ENCODE results near the gene TREML1. TPM values are rescaled to one million over a fixed set of nuclear protein-coding genes. Genes with fewer than 3 reads are reported as not detected.

TREML1 gene
- polyA plus RNA-seq, 1 experiment: not detected

DNA sequence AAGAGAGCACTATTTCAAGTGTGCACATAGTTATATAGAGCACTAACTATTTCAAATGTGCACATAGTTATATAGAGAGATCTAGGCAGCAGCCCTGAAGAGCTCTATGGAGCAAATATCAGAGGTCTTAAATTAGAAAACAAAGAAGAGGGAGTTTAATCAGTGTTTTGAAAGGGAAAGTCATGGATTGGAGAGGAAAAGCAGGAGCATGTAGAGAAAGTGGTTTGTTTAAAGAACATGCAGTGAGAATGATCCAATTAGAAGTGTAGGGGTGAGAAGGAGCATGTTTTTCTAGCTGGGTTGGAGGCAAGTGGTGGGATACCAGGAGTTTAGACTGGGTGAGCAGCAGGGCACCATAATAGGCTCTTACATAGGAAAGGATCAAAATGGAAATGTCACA lies 17.2 kb downstream of the TREML1 start:
- H3K27ac ChIP-seq (ENCODE audit: low read depth, low read length): no peak overlapping the region
- no peak for TF ChIP-seq CTCF (IDR thresholded peaks at IDR 0.05; ENCODE audit: low read depth, low read length)
- H3K9me3 ChIP-seq (ENCODE audit: control insufficient read depth, insufficient read depth, low read length): no peaks in the 10 kb centered on the region
- ChIA-PET CTCF (no interaction called here), POLR2A (no interaction called here)
- H3K4me3 ChIP-seq (ENCODE audit: low read depth, low read length): no peak overlapping the region
- no peak for DNase-seq (ENCODE audit: low read depth, low spot score)
- H3K27me3 ChIP-seq (ENCODE audit: control insufficient read depth, insufficient read depth, low read length): no peaks in the 10 kb centered on the region

DNA sequence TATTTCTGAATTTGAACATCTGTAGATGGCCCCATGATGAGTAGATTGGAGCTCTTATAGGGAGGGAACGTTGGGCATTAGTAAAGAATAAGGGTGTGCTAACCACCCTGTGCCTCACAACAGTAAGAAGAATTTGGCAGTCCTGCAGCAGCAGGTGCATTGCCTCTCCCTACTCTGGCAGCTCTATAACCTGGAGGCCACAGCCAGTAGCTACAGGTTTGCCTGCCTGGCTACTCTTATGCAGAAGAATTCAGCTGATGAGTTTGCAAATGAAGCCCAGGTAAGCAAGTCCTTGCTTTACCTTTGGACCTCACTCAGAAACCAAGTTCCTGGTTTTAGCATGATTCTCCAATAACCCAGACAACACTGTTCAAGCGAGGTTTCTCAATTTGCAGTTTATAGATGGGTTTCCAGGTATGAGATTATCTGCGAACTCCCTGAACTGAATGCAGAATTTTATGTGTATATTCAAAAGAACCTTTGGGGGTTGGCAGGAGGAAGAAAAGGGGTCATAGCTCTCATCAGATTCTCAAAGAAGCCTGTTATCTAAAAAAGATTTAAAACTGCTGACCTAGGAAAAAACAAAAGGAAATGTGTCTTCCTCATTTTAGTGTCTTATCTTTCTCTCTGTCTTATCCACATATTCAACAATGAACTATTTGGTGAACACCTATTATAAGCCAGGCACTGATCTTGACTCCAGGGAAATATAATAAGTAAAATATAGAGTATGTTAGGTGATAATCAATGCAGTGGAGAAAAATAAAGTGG lies 18.9 kb downstream of the TREML1 start:
- Histone ChIP-seq H3K4me3 (ENCODE audit: low read depth, low read length) (no peak overlapping the region), H3K9me3 (ENCODE audit: control insufficient read depth, insufficient read depth, low read length) (no peaks in the 10 kb centered on the region), H3K27me3 (ENCODE audit: control insufficient read depth, insufficient read depth, low read length) (no peaks in the 10 kb centered on the region), H3K27ac (ENCODE audit: low read depth, low read length) (no peak overlapping the region)
- CTCF ChIA-PET: no interaction called here
- POLR2A ChIA-PET: no interaction called here
- no peak for TF ChIP-seq CTCF (IDR thresholded peaks at IDR 0.05; ENCODE audit: low read depth, low read length)
- DNase-seq (ENCODE audit: low read depth, low spot score): no peak

DNA sequence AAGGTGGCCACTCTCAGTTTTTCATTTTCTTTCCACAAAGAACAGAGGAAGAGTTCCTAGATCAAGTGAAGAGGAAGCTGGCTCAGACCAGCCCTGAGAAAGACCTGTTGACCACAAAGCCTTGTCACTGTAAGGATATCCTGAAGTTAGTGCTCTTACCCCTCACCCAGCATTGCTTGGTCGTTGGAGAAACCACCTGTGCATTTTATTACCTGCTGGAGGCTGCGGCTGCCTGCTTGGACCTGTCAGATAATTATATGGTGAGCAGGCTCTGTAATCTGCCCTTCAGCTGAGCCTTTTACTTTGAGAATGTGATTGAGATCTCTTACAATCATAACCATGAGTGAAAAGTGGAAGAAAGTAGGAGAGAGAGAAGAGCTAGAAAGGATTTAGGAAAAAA lies 21.9 kb downstream of the TREML1 start:
- H3K4me3 ChIP-seq (ENCODE audit: low read depth, low read length): no peak overlapping the region
- no peak for DNase-seq (ENCODE audit: low read depth, low spot score)
- H3K9me3 ChIP-seq (ENCODE audit: control insufficient read depth, insufficient read depth, low read length): no peaks in the 10 kb centered on the region
- no peaks in the 10 kb centered on the region for H3K27me3 ChIP-seq (ENCODE audit: control insufficient read depth, insufficient read depth, low read length)
- ChIA-PET CTCF (interaction anchor here (1.9 kb wide), 1 partner anchor 50 kb away, joined by 7 read pairs; no protein-coding TSS in a partner anchor), POLR2A (no interaction called here)
- TF ChIP-seq CTCF (IDR thresholded peaks at IDR 0.05; ENCODE audit: low read depth, low read length): no peak
- H3K27ac ChIP-seq (ENCODE audit: low read depth, low read length): no peak overlapping the region

- ChIA-PET CTCF (interaction anchor here (1.1 kb wide), 2 partner anchors 33 to 57 kb away, joined by 3 read pairs; no protein-coding TSS in a partner anchor), POLR2A (no interaction called here)
- no peaks in the 10 kb centered on the region for H3K27me3 ChIP-seq (ENCODE audit: control insufficient read depth, insufficient read depth, low read length)
- no peak for TF ChIP-seq CTCF (IDR thresholded peaks at IDR 0.05; ENCODE audit: low read depth, low read length)
- H3K4me3 ChIP-seq (ENCODE audit: low read depth, low read length): no peak overlapping the region
- H3K9me3 ChIP-seq (ENCODE audit: control insufficient read depth, insufficient read depth, low read length): no peaks in the 10 kb centered on the region
- no peak overlapping the region for H3K27ac ChIP-seq (ENCODE audit: low read depth, low read length)
- no peak for DNase-seq (ENCODE audit: low read depth, low spot score)
Observed at GRCh38 chr6:41125282-41125681, 28.9 kb downstream of the TREML1 start.

- TF ChIP-seq CTCF (IDR thresholded peaks at IDR 0.05; ENCODE audit: low read depth, low read length): no peak
- no peak for DNase-seq (ENCODE audit: low read depth, low spot score)
- H3K27ac ChIP-seq (ENCODE audit: low read depth, low read length): no peak overlapping the region
- H3K27me3 ChIP-seq (ENCODE audit: control insufficient read depth, insufficient read depth, low read length): no peaks in the 10 kb centered on the region
- POLR2A ChIA-PET: no interaction called here
- CTCF ChIA-PET: no interaction called here
- no peaks in the 10 kb centered on the region for H3K9me3 ChIP-seq (ENCODE audit: control insufficient read depth, insufficient read depth, low read length)
- no peak overlapping the region for H3K4me3 ChIP-seq (ENCODE audit: low read depth, low read length)
Observed at GRCh38 chr6:41122918-41123317, 31.2 kb downstream of the TREML1 start.
